Measurements from ENCODE around the gene RIPOR1. TPM values are rescaled to one million over a fixed set of nuclear protein-coding genes. Genes with fewer than 3 reads are reported as not detected.

The RIPOR1 gene
- total RNA-seq, 2 experiments from 2014 or later: 13.9 to 14.0 TPM

GRCh38 chr16:67549936-67550335 lies 21.3 kb downstream of the RIPOR1 start:
- Mint-ChIP-seq H3K4me1 (peaks cover 43% of the 10 kb centered on the region), H3K36me3 (peaks cover 12% of the 10 kb centered on the region)
- DNase-seq: no peak

DNA sequence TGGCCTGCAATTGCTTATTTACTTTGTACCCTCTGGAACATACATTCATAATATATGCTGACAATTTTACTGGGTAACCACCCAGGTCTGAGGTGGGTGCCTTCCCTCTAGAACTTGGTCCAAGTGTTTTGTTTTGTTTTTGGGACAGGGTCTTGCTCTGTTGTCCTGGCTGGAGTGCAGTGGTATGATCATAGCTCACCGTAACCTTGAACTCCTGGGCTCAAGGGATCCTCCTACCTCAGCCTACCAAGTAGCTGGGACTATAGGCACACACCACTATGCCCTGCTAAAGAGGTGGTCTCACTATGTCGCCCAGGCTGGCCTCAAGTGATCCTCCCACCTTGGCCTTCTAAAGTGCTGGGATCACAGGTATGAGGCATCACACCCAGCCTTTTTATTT lies 22.5 kb downstream of the RIPOR1 start:
- H3K36me3 Mint-ChIP-seq: peaks cover 17% of the 10 kb centered on the region
- no peak overlapping the region for H3K27ac Mint-ChIP-seq
- H3K9me3 Mint-ChIP-seq: no peaks in the 10 kb centered on the region
- peaks cover 52% of the 10 kb centered on the region for H3K4me1 Mint-ChIP-seq
- DNase-seq: no peak
- H3K4me3 Mint-ChIP-seq: no peak overlapping the region
- H3K27me3 Mint-ChIP-seq: no peaks in the 10 kb centered on the region

More at GRCh38 chr16:67549936-67550335, 21.3 kb downstream of the RIPOR1 start:
- Mint-ChIP-seq H3K9me3 (no peaks in the 10 kb centered on the region), H3K27ac (peak overlapping the region; percentile 68), H3K4me3 (no peak overlapping the region), H3K27me3 (no peaks in the 10 kb centered on the region)

DNA sequence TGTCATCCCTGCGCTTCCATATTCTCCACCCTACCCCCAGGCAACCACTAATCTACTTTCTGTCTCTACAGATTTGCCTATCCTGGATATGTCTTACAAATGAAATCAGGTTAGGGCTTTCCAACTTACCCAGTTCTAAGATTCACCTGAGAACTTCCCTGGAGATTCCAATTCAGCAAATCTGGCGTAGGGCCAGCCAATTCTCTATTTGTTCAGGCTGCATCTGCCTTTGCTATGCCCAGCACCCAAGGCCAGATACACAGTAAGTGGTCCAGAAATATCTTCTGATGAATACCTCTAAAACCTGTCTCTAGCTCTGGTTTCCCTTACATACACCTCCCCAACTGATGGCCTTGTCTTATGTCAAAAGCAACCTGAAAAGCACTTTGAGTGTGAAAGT lies 23.3 kb downstream of the RIPOR1 start:
- DNase-seq: no peak
- peaks cover 56% of the 10 kb centered on the region for H3K4me1 Mint-ChIP-seq
- H3K27me3 Mint-ChIP-seq: no peaks in the 10 kb centered on the region
- H3K27ac Mint-ChIP-seq: peak overlapping the region; percentile 87
- no peak overlapping the region for H3K4me3 Mint-ChIP-seq
- peaks cover 18% of the 10 kb centered on the region for H3K36me3 Mint-ChIP-seq
- H3K9me3 Mint-ChIP-seq: no peaks in the 10 kb centered on the region

DNA sequence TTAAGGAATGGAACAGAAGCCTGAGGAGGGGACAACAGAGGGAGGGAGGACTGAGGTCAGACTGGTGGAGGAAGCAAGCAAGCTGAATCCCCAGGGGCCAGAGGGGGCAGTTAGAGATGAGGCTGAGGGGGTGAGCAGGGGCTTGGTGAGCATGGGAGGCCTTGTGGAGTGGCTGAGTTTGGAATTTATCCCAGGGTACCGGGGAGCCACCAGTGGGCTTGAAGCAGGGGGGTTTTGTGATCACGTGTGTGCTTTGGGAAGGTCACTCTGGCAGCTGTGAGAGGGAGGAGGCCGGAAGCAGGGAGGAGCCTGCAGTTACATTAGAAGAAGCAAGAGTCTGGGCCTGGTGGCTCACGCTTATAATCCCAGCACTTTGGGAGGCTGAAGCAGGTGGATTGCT lies 23.8 kb downstream of the RIPOR1 start:
- DNase-seq: no peak
- no peaks in the 10 kb centered on the region for H3K27me3 Mint-ChIP-seq
- H3K4me1 Mint-ChIP-seq: peaks cover 55% of the 10 kb centered on the region
- H3K27ac Mint-ChIP-seq: peak overlapping the region; percentile 87
- no peaks in the 10 kb centered on the region for H3K9me3 Mint-ChIP-seq
- peaks cover 19% of the 10 kb centered on the region for H3K36me3 Mint-ChIP-seq
- no peak overlapping the region for H3K4me3 Mint-ChIP-seq

- no peak for DNase-seq
- no peaks in the 10 kb centered on the region for H3K27me3 Mint-ChIP-seq
- no peaks in the 10 kb centered on the region for H3K9me3 Mint-ChIP-seq
- peaks cover 52% of the 10 kb centered on the region for H3K4me1 Mint-ChIP-seq
- peak overlapping the region; percentile 99 for H3K27ac Mint-ChIP-seq
- peak overlapping the region; percentile 54 for H3K4me3 Mint-ChIP-seq
- peaks cover 22% of the 10 kb centered on the region for H3K36me3 Mint-ChIP-seq
Observed at GRCh38 chr16:67555795-67556212, 27.2 kb downstream of the RIPOR1 start.

GRCh38 chr16:67558859-67559258 lies 30.2 kb downstream of the RIPOR1 start:
- Mint-ChIP-seq H3K4me1 (peaks cover 44% of the 10 kb centered on the region), H3K27me3 (no peaks in the 10 kb centered on the region), H3K4me3 (no peak overlapping the region), H3K36me3 (peaks cover 23% of the 10 kb centered on the region), H3K27ac (no peak overlapping the region), H3K9me3 (no peaks in the 10 kb centered on the region)
- no peak for DNase-seq

- Mint-ChIP-seq H3K9me3 (no peaks in the 10 kb centered on the region), H3K27me3 (no peaks in the 10 kb centered on the region), H3K4me3 (peak overlapping the region; percentile 82), H3K36me3 (peaks cover 12% of the 10 kb centered on the region), H3K4me1 (peaks cover 44% of the 10 kb centered on the region), H3K27ac (peak overlapping the region; percentile 91)
- no peak for DNase-seq
Observed at GRCh38 chr16:67560827-67561342, 32.3 kb downstream of the RIPOR1 start.

DNA sequence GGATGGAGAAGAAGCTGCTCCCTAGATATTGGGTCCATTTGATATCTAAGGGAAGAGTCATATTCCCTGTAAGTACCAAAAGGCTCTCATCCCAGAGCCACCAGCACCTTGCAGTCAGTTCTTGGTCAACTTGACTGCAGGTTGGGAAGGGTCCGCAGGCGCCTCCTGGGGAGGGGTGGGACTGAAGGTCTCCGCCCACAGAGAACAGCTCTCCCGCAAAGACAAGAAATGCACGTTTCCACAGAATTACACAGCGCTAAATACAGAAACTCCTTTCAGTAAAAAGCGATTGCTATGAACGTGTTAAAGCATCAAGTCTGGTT lies 32.8 kb downstream of the RIPOR1 start:
- peaks cover 41% of the 10 kb centered on the region for H3K4me1 Mint-ChIP-seq
- peak overlapping the region; percentile 91 for H3K27ac Mint-ChIP-seq
- no peak for DNase-seq
- no peaks in the 10 kb centered on the region for H3K27me3 Mint-ChIP-seq
- peak overlapping the region; percentile 82 for H3K4me3 Mint-ChIP-seq
- H3K36me3 Mint-ChIP-seq: peaks cover 12% of the 10 kb centered on the region
- H3K9me3 Mint-ChIP-seq: no peaks in the 10 kb centered on the region

DNA sequence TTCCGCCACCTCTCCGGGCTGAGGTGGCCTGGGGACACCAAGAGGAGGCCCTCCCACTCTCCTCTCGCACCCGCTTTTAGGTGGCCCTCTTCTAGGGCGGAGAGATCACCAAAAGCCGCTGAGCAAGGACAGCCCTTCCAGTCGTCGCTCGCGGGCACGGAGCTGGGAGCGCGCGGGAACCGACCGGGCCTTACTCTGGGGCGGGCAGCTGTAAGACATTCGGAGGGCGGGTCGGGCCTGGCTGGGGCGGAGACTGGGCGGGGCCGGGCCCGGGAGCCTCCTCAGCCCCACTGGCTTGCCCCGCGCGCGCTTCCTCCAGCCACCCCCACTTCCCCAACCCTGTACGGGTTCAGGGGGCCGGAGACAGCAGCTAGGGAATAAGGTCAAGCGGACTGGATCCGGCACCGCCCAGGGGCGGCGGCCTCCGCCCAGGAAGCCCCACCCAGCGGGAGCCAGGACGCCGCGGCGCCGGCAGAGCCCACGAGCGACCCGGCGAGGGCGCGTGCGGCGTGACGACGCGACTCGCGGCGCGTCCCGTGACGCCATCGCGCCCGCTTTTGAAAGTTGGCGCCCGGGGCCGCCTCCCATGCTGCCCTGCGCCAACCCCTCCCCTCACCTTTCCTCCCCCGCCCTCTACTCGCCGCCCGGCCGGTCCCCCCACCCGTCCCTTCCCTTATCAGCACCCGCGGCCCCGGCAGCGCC lies 33.3 kb downstream of the RIPOR1 start:
- H3K4me1 Mint-ChIP-seq: peaks cover 41% of the 10 kb centered on the region
- peak overlapping the region; percentile 82 for H3K4me3 Mint-ChIP-seq
- no peaks in the 10 kb centered on the region for H3K27me3 Mint-ChIP-seq
- H3K36me3 Mint-ChIP-seq: peaks cover 11% of the 10 kb centered on the region
- no peaks in the 10 kb centered on the region for H3K9me3 Mint-ChIP-seq
- DNase-seq: peak; percentile 99
- peak overlapping the region; percentile 91 for H3K27ac Mint-ChIP-seq

DNA sequence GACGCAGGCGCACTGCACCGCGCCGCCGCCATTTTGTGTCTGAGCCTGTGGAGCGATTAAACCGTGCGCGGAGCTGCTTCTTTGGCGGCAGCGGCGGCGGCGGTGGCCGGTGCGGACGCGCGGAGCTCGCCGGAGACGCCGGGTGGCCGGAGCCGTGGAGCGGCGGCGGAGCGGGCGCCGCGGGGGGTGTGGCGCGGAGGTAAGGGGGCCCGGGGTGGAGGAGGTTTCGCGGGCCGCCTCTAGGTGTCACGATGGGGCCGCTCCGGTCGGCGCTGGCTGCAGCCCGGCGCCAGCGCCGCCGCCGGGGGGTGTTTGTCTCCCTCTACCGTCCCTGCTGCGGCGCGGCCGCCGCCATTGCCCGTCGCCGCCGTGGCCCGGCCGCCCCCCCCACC lies 33.9 kb downstream of the RIPOR1 start, which contains the start of gene CTCF:
Gene CTCF, plus strand, starts transcription at position 1 of the 392 bp plus-strand sequence. CDS start 48,307 bp downstream, outside the sequence.
- Mint-ChIP-seq H3K9me3 (no peaks in the 10 kb centered on the region), H3K27ac (peak within 1 kb of the TSS; percentile 91), H3K4me3 (peak within 1 kb of the TSS; percentile 92), H3K27me3 (no peaks in the 10 kb centered on the region), H3K36me3 (peaks cover 14% of the 10 kb centered on the region), H3K4me1 (peaks cover 40% of the 10 kb centered on the region)
- DNase-seq: peak; percentile 82

GRCh38 chr16:67562918-67563707 lies 34.5 kb downstream of the RIPOR1 start:
- H3K9me3 Mint-ChIP-seq: no peaks in the 10 kb centered on the region
- H3K4me1 Mint-ChIP-seq: peaks cover 36% of the 10 kb centered on the region
- H3K36me3 Mint-ChIP-seq: peaks cover 14% of the 10 kb centered on the region
- DNase-seq: peak; percentile 74
- H3K4me3 Mint-ChIP-seq: peak overlapping the region; percentile 92
- H3K27me3 Mint-ChIP-seq: no peaks in the 10 kb centered on the region
- peak overlapping the region; percentile 89 for H3K27ac Mint-ChIP-seq

GRCh38 chr16:67563708-67564468 lies 35.3 kb downstream of the RIPOR1 start:
- Mint-ChIP-seq H3K4me1 (peaks cover 35% of the 10 kb centered on the region), H3K27me3 (no peaks in the 10 kb centered on the region), H3K9me3 (no peaks in the 10 kb centered on the region), H3K4me3 (peak overlapping the region; percentile 92), H3K36me3 (peaks cover 12% of the 10 kb centered on the region), H3K27ac (peak overlapping the region; percentile 89)
- no peak for DNase-seq

- DNase-seq: no peak
- H3K36me3 Mint-ChIP-seq: peaks cover 9% of the 10 kb centered on the region
- peaks cover 34% of the 10 kb centered on the region for H3K4me1 Mint-ChIP-seq
- H3K9me3 Mint-ChIP-seq: no peaks in the 10 kb centered on the region
- no peak overlapping the region for H3K27ac Mint-ChIP-seq
- H3K4me3 Mint-ChIP-seq: no peak overlapping the region
- no peaks in the 10 kb centered on the region for H3K27me3 Mint-ChIP-seq
Observed at GRCh38 chr16:67565470-67566100, 37.0 kb downstream of the RIPOR1 start.

- peaks cover 10% of the 10 kb centered on the region for H3K4me1 Mint-ChIP-seq
- peaks cover 20% of the 10 kb centered on the region for H3K36me3 Mint-ChIP-seq
- H3K27ac Mint-ChIP-seq: no peak overlapping the region
- no peak overlapping the region for H3K4me3 Mint-ChIP-seq
- DNase-seq: no peak
- H3K27me3 Mint-ChIP-seq: no peaks in the 10 kb centered on the region
- no peaks in the 10 kb centered on the region for H3K9me3 Mint-ChIP-seq
Observed at GRCh38 chr16:67571464-67571863, 42.8 kb downstream of the RIPOR1 start.
